DOHH2 (cell line): ENCODE results near the gene SLC2A6.

Experiments
- H3F3A ChIP-seq: fragments of 200-600 bp; sonication (generic), shearing (Covaris generic); 2 replicates; pipeline ENCODE4 v1.6.0; 2016; ENCODE audit warnings: antibody characterized with exemption, mild to moderate bottlenecking; ENCODE audit not compliant: control insufficient read depth, insufficient read depth
- H3K27ac ChIP-seq: fragments of 200-600 bp; sonication (generic); 2 replicates; pipeline ENCODE4 v1.5.1; 2014; ENCODE audit warnings: low read depth, mild to moderate bottlenecking, low read length, moderate library complexity
- H3K27me3 ChIP-seq: fragments of 200-600 bp; sonication (generic); 2 replicates; pipeline ENCODE4 v1.6.1; 2014; ENCODE audit warnings: mild to moderate bottlenecking, low read length, mixed read lengths; ENCODE audit not compliant: control insufficient read depth
- H3K36me3 ChIP-seq: fragments of 200-600 bp; sonication (generic); 2 replicates; pipeline ENCODE4 v1.6.1; 2014; ENCODE audit warnings: mild to moderate bottlenecking, low read length, moderate library complexity, mixed read lengths; ENCODE audit not compliant: control insufficient read depth
- H3K4me1 ChIP-seq: fragments of 200-600 bp; sonication (generic); 2 replicates; pipeline ENCODE4 v1.6.1; 2014; ENCODE audit warnings: mild to moderate bottlenecking, low read length, mixed read lengths; ENCODE audit not compliant: control insufficient read depth
- H3K4me2 ChIP-seq: fragments of 200-600 bp; sonication (generic); 2 replicates; pipeline ENCODE4 v1.6.0; 2014; ENCODE audit warnings: mild to moderate bottlenecking, low read length, moderate library complexity
- H3K4me3 ChIP-seq: fragments of 200-600 bp; sonication (generic); 2 replicates; pipeline ENCODE4 v1.5.1; 2014; ENCODE audit warnings: mild to moderate bottlenecking, low read length, mixed read lengths
- H3K79me2 ChIP-seq: fragments of 200-600 bp; sonication (generic); 2 replicates; pipeline ENCODE4 v1.6.1; 2014; ENCODE audit warnings: mild to moderate bottlenecking, low read length, mixed read lengths; ENCODE audit not compliant: control insufficient read depth
- H3K9me2 ChIP-seq: fragments of 200-600 bp; sonication (generic); replicated peaks from 2 replicates; pipeline ENCODE4 v1.6.1; 2014; ENCODE audit warnings: mild to moderate bottlenecking, low read length, mixed read lengths; ENCODE audit not compliant: control insufficient read depth
- H3K9me3 ChIP-seq: fragments of 200-600 bp; sonication (generic); 2 replicates; pipeline ENCODE4 v1.6.1; 2014; ENCODE audit warnings: antibody characterized with exemption, low read length, mixed read lengths; ENCODE audit not compliant: control insufficient read depth, insufficient read depth
- H4K20me1 ChIP-seq: fragments of 200-600 bp; sonication (generic); 2 replicates; pipeline ENCODE4 v1.6.0; 2014; ENCODE audit warnings: low read depth, mild to moderate bottlenecking, antibody characterized with exemption, low read length, moderate library complexity; ENCODE audit not compliant: control insufficient read depth, insufficient read depth
- EZH2phosphoT487 ChIP-seq: fragments of 200-600 bp; sonication (generic); IDR thresholded peaks from 2 replicates; pipeline ENCODE4 v1.6.1; 2017; ENCODE audit warnings: borderline replicate concordance, mild to moderate bottlenecking, antibody characterized with exemption, low read length, moderate library complexity, mixed read lengths
- TF ChIP-seq, protein P1 (sequence below): fragments of 200-600 bp; sonication (generic); IDR thresholded peaks from one replicate; pipeline ENCODE4 v1.5.1; 2014; ENCODE audit warnings: antibody characterized with exemption, mild to moderate bottlenecking, low read depth, low read length; ENCODE audit not compliant: poor library complexity, severe bottlenecking

Gene SLC2A6

DNA sequence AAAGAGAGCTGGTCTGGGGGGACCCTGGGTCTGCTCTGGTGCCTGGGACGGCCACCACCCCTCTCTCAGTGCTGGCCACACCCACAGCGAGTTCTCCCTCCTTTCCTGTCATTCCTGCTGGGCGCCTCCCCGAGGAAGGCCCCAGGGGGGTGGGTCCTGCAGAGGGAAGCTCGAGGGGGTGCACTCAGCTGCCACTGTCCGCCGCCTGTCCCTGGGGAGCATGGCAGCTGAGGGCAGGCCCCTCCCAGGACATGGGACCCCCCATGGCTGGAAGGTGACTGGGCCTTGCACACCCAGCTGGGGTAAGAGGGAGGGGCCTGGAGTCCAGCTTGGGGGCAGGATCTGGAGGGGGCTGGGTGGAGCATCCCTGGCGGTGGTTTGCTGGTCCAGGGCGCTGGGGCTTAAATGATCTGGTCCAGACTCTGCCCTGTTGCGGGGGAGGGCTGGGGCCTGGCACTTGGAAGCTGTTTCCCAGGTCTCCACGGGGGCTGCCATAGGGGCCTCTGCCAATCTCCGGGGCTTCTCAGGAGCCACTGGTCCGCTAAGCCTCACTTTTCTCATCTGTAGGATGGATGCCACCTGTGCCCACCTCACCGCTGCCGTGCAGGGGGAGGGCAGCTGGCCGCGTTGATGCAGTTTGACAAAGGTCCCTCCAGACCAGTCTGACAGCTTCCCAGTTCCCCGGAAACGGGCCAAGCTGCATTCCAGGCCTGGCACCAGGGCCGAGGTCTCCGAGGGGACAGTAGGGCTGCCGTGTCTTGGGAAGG lies 6.0 kb upstream of the SLC2A6 start:
- no peaks in the 10 kb centered on the region for H3K36me3 ChIP-seq
- no peak overlapping the region for H3K4me2 ChIP-seq
- H4K20me1 ChIP-seq, result no peaks in the 10 kb centered on the region
- H3K4me1 ChIP-seq, result peaks cover 9% of the 10 kb centered on the region
- H3K9me2 ChIP-seq, result no peaks in the 10 kb centered on the region
- no peak overlapping the region for H3K4me3 ChIP-seq
- TF ChIP-seq EZH2phosphoT487, result no peak
- TF ChIP-seq, protein P1, sequence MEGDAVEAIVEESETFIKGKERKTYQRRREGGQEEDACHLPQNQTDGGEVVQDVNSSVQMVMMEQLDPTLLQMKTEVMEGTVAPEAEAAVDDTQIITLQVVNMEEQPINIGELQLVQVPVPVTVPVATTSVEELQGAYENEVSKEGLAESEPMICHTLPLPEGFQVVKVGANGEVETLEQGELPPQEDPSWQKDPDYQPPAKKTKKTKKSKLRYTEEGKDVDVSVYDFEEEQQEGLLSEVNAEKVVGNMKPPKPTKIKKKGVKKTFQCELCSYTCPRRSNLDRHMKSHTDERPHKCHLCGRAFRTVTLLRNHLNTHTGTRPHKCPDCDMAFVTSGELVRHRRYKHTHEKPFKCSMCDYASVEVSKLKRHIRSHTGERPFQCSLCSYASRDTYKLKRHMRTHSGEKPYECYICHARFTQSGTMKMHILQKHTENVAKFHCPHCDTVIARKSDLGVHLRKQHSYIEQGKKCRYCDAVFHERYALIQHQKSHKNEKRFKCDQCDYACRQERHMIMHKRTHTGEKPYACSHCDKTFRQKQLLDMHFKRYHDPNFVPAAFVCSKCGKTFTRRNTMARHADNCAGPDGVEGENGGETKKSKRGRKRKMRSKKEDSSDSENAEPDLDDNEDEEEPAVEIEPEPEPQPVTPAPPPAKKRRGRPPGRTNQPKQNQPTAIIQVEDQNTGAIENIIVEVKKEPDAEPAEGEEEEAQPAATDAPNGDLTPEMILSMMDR, result no peak
- H3K27me3 ChIP-seq, result peaks cover 6% of the 10 kb centered on the region; the same call in 1 of the 2 replicates
- H3F3A ChIP-seq, result peaks cover 2% of the 10 kb centered on the region
- H3K27ac ChIP-seq, result no peak overlapping the region
- no peaks in the 10 kb centered on the region for H3K79me2 ChIP-seq
- no peaks in the 10 kb centered on the region for H3K9me3 ChIP-seq

DNA sequence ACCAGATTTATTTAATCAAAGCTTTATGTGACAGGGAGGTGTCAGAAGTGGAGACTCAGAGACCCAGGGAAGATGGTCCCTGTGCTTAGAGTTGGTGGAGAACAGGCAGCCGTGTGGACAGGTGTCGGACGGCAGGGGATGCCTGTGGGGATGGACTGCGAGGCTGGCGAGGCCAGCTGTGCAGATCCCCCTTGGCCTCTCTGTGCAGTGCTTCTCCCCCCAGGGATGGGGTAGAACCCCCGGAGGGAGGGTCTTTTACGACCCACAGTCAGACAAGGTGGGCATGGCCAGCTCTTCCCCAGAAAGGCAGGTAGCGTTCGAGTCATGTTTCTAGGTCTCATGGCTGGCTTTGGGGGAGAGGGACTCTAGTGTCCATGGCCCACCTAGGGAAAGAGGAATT lies 4.7 kb upstream of the SLC2A6 start:
- TF ChIP-seq EZH2phosphoT487, result no peak
- TF ChIP-seq, protein P1, result no peak
- Histone ChIP-seq H3K79me2 (peaks cover 2% of the 10 kb centered on the region), H3K4me2 (no peak overlapping the region), H3K9me2 (no peaks in the 10 kb centered on the region), H3K4me3 (no peak overlapping the region), H4K20me1 (no peaks in the 10 kb centered on the region), H3K27ac (no peak overlapping the region), H3K27me3 (peaks cover 4% of the 10 kb centered on the region; the same call in 1 of the 2 replicates), H3K9me3 (no peaks in the 10 kb centered on the region), H3K4me1 (peaks cover 15% of the 10 kb centered on the region), H3F3A (peaks cover 4% of the 10 kb centered on the region), H3K36me3 (peaks cover 2% of the 10 kb centered on the region)

DNA sequence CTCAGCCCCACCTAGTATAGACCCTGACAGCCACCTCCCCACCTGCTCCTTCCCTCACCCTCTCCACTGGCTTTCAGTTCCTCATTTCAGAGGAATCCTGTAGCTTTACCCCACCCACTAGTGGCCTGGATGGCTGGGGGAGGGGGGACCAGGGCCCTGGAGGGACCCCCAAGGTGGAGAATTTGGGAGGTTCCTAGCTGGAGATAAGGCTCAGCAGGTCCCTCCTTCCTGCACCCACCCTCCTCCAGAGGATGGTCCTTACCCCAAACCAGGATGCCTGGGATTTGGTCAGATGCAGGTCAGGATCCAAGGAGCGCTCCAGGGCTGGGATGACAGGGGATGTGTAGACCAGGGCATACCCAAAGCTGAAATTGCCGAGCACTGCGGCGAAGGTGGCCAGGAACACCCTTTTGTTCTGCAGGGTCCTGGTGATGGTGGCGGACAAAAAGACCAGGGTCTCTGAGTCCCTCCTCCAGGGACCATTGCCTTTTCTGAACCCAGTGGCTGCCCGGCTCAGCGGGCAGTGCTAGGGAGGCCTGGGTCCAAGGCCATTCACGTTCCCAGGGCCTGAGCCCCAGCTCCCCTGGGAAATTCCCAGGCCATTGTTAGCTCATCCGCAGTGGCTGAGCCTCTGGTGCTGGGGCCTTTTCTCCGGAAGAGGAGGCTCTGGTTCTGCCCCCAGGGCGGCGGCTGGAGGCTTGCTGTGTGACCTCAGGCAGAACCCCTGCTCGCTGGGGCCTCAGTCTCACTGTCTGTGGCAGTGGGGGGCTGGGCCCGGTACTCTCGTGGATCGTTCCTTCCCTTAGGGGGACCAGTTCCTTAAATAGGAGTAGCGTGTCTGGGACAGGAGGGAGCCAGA lies 678 bp downstream of the SLC2A6 start:
- Histone ChIP-seq H3K27ac (peak overlapping the region; percentile 80), H3K4me2 (peak overlapping the region; percentile 97), H4K20me1 (peaks cover 14% of the 10 kb centered on the region; the same call in 1 of the 2 replicates), H3K36me3 (peaks cover 51% of the 10 kb centered on the region), H3K9me3 (no peaks in the 10 kb centered on the region), H3K9me2 (no peaks in the 10 kb centered on the region), H3K27me3 (no peaks in the 10 kb centered on the region), H3K79me2 (peaks cover 31% of the 10 kb centered on the region), H3K4me1 (peaks cover 26% of the 10 kb centered on the region), H3F3A (peaks cover 4% of the 10 kb centered on the region), H3K4me3 (peak overlapping the region; percentile 94)
- TF ChIP-seq EZH2phosphoT487, result no peak
- TF ChIP-seq, protein P1, result peak; percentile 9
